GM18517 (cell line): ENCODE measurements around the gene CTIF.

Source experiments
- ATAC-seq: cut with Tn5 transposase; IDR thresholded peaks from one replicate; pipeline ENCODE4 v1.9.1; 2021; ENCODE audit warnings: mild to moderate bottlenecking, moderate library complexity; ENCODE audit not compliant: unreplicated experiment

CTIF gene

DNA sequence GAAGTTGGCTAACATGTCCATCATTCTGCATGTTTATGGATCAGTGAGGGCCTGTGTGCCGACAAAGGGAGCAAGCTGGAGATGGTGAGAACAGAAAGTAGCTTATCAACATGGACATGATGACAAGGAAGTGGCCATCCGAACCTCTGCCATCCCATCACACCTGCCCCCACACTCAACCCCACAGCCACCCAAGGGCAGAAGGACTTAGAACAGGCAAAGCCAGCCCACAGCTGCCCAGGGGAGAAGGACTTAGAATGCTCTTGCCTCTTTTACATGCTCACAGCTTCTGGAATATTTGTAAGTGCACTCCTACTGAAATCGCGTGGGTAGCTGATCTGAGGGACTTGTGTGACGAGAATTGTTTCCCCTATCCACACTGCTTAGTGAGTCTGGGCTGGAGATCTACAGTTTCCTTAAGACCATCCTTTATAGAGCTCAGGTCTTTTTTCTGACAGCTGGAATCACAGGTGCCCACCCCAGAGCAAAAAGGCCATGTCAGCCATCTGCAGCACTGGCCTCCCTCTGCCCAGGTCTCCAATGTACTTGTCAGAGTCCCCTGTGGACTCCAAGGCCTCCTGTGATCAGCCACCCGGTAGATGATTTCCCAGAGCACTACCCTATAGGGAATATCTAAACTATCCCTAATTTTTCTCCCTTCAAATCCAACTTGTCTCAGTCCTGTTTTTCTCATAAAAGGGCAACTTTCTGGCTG, 257.8 kb downstream of the CTIF start:
- ATAC-seq = no peak

DNA sequence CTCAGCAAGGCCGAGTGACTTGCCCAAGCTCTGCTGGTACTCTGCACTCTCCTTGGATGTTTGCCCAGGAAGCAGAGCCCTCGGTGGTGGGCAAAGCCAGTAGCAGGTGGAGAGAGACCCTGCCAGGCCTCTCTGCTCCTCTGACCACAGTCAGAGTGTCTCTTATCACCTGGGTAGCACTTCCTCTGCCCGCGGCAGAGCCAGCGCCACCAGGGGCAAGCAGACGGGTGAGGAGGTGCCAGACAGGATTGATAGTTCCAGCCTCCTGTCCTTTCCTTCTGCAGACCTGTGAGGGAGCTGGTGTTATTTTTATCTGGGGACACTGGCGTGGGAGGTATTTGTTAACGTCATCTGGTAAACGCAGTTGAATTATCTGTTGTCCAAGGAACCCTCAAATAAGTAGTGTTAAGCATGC, 259.0 kb downstream of the CTIF start:
- no peak for ATAC-seq

GRCh38 chr18:48798334-48799245, 259.8 kb downstream of the CTIF start:
- no peak for ATAC-seq

DNA sequence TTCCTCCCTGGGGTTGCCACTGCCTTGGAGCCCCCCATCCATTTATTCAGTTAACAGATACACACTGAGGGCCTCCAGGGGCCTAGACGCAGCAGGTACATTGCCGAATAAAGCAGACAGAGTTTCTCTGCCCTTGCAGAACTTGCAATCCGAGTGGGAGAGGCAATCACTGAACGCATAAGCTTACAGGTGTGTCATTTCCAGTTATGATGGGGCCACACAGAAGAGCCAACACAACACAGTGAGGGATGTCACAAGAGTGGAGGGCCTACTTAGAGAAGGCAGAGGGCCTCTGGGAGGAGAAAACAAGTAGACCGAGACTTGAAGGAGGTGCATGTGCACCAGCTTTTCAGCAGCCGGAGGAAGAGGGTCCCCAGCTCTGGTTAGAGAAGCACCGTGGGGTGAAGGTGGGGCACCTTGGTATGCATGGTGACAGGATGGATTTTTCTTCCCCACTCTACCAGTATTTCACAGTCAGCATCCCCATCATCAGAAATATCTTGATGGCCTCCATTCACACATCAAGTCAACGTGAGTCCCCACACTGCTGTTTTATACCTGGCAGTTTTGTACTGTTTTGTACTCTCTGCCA, 261.0 kb downstream of the CTIF start:
- no peak for ATAC-seq

DNA sequence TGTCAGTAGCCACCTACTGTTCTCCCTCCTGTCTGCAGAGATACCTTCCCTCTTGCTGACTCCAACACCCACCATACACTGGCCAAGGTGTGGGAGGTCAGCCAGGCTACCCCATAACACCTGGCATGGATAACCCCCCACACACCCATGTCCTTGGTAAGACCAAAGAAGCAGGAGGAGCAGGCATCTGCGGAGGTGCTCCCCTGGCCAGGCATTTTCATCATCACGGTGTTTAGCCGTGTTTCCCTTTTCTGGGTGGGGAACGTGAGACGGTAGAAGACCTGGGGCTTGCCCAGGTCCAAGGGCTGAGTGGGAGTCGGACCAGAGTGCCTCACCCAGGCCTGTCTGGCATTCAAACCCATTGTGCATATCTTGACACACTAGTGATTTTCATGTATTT, 261.6 kb downstream of the CTIF start:
- no peak for ATAC-seq

GRCh38 chr18:48800876-48801727, 262.3 kb downstream of the CTIF start:
- peak; percentile 70 for ATAC-seq

- ATAC-seq = no peak
Measured at GRCh38 chr18:48801728-48802542, 263.1 kb downstream of the CTIF start.

- ATAC-seq = no peak
Measured at GRCh38 chr18:48802543-48803290, 263.9 kb downstream of the CTIF start.

DNA sequence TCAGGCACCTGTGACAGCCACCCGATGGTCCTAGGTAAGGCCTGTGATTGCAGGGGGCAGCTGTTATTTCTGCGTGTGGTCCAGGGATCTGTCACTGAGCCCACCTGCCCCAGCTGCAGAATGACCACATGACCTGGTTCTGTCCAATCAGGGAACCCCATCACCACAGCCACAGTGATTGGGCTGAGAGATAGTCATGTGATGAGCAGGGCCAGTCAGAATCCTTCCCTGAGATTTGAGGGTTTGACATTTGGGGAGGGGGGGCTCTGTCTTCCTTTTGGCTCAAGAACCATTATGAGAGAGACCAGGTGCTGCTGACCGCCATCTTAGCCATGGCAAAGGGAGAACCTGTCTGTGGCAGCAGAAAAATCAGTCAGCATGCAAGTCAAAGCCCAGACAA, 264.7 kb downstream of the CTIF start:
- ATAC-seq = no peak

DNA sequence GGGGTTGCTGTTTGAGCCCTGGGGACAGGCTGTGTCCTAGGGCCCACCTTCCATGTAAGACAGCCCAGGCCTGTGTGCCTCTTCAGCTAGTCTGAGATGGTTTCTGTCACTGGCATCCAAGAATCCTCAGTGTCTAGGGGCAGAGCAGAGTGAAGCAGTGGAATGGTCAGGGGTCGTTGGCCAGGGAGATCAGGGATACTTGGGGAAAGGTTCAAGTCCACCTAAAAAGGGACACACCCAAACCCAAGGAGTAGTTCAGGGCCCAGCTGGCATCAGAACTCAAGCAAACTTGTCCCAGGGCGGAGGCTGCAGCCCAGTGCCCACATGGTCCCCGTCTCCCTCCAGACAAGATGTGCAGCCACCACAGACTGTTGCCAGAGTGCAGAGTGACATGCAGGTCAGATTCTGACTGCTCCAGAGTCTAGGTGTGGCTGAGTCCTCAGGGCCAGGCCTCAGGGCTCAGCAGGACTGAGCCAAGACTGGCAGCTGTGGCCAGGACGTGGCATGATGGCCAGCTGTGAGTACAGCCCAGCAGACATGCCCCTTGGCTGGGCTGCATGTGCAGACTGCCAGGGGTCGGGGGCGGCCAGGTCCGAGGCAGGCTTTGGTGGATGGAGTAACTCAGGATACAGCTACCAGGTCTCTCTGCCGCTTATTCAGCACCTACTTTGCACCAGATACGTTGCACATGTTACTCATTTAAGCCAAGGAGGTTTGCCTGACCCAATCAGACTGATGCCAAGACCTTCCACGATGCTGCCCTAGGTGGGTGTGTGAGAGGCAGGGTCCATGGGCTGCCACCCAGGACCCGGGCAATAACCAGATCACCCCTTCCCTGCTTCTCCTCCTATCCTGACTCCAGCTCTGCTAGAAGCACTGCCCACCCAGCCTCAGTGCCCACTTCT, 265.4 kb downstream of the CTIF start:
- ATAC-seq = no peak

- ATAC-seq = no peak
Measured at GRCh38 chr18:48804856-48805610, 266.2 kb downstream of the CTIF start.

- no peak for ATAC-seq
Measured at GRCh38 chr18:48805826-48806535, 267.1 kb downstream of the CTIF start.

DNA sequence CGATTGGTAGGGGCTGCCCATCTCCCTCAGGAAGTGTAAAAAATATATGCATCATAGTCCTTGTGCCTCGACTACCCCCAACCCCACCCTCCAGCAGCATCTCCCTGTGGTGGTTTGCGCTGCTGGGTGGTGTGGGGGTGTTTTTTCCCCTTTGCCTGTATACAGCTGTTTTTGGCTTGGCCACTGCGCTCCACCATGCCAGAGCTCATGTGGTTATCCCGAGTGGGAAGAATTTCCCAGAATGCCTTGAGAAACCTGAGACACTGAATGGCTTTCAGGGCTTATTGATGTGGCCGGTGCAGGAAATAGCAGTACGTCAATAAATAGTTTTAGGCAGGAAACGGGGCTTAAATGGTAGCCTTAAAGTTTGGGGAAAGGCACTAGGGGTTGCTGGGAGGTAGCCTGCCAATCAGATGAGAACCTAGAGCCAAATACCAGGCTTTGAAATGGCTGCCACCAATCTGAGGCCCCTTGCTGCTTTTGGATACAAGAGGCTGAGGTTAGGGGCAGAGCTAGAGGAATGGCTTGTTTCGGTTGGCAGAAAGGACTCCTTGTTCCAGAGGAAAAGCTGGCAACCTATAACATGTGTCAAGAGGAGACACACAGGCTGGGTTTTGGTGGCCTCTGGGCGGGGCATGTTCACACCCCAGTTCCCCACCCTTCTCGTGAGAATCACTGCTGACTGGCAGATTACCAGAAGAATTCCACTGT, 267.9 kb downstream of the CTIF start:
- ATAC-seq = no peak

DNA sequence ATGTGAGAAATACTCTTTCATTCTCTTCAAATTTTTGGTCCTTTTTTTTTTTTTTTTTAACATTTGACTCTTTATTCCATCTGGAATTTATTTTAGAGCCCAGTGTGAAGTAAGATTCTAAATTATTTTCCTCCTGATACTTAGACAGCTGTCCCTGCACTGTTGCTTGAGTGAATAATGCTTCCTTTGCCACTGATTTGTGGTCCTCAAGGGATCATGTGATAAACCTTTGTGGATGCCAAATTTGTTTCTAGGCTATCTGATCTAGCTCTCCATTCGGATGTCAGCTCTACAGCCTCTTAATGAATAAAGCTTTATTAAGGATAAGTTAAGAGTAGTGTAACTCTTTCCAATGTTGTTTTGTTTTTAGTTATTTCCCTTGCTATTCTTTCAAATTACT, 269.6 kb downstream of the CTIF start:
- no peak for ATAC-seq

DNA sequence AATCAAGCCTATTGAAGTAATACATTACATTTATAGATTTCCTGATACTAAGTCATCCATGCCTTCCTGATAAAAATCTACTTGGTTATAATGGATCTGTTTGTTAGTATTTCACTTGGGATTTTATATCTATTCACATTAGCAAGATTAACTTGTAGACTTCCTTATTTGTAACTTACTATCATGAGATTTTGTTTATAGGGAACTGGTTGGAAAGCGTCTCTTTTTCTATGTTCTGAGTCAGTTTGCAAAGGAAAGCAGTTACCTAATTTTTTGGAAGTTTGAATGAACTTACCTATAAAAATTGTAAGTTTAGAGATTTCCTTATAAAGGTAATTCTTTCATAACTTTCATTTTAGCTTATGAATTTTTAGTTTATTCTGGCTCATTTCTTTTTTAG, 270.5 kb downstream of the CTIF start:
- no peak for ATAC-seq

- ATAC-seq = no peak
Measured at GRCh38 chr18:48810805-48811204, 272.0 kb downstream of the CTIF start.
